T47D (cell line): Measurements from ENCODE around the gene KLC3.
"Not testable (repeated sequence)": the region's sequence is repeated elsewhere in the genome, so short reads cannot be mapped to it uniquely, and the experiment has no call there.

Experiments used
- DNase-seq, 2 experiments: peaks; one replicate each; pipeline versions ENCODE4 v3.0.0 to v3.0.0-alpha.2; 2011 to 2012; ENCODE audit warnings: low read depth in 1 of 2, low spot score in 1 of 2
- JUND ChIP-seq: IDR thresholded peaks from 2 replicates; pipeline ENCODE4 v1.6.1; 2012; ENCODE audit warnings: low read depth
- in situ Hi-C: cut with HindIII; loops from 2 replicates; pipeline ENCODE4 v1.10.0; 2016; ENCODE audit warnings: low sequenced_read_pairs, low pct_unique_long_range_greater_than_20kb

KLC3 gene

GRCh38 chr19:45305007-45305406 is 35.5 kb upstream of the KLC3 start:
- DNase-seq, result no peak
- TF ChIP-seq JUND, result no peak
- in situ Hi-C loops, result no loop called here

GRCh38 chr19:45305421-45305820 is 35.1 kb upstream of the KLC3 start:
- in situ Hi-C loops, result no loop called here
- TF ChIP-seq JUND, result no peak
- DNase-seq, result peak in 1 of 2 experiments; percentile 65

DNA sequence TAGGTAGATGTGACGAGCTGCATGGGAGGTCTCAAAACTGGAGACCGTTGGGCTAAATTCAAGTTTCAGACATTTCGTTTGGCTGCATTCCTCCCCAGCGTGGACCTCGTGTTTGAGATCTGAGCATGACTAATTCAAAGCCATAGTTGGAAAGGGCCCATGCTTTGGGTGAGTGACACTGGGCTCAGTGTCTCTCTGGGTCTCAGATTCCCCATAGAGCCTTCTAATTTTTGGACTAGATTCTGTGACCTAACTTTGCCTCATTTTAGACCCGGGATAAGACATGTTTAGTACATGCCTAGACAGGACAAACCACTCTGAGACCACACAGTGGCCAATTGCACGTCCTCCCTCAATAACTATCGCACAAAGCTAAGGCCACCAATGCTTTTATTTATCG is 34.5 kb upstream of the KLC3 start:
- DNase-seq, result no peak

DNA sequence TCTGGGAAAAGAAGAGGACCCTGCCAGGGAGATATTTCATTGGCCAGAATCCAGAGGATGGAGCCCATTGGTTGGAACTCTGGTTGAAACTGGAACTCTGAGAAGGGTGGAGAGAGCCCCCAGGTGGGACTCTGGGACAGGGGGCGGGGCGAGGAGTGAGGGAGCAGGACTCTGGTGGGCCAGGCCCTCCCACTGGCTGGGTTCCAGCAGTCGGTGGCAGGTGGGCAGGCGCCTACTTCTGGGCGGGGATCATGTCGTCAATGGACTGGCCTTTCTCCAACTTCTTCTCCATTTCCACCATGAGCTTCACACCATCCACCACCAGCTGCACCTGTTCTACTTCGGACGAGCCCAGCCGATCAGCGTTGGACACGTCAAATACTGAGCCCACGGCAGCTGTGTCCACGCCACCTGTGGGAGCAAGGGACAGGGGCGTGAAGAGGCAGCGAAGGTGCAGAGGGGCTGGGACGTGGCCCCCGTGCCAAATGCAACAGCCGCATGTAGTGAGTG is 34.0 kb upstream of the KLC3 start:
- DNase-seq, result no peak
- no peak for TF ChIP-seq JUND
- in situ Hi-C loops, result no loop called here

More for the DNA sequence above, 34.5 kb upstream of the KLC3 start:
- no peak for TF ChIP-seq JUND
- in situ Hi-C loops, result no loop called here

DNA sequence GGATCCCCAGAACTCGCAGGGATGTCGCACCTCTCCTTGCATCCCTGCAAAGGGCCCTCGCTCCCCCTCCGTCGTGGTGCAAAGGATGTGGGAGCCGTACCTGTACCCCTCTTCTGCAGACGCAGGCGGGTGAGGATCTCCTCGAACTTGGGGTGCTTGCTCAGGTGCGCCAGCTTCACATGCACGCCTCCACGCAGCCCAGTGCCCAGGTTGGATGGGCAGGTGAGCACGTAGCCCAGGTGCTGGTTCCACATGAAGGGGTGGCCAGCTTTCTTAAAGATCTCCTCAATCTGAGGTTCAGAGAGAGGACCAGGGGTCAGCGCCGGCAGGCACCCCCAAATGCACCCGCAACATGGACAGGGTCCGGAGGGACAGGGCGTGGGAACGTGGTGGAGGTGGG is 33.2 kb upstream of the KLC3 start:
- in situ Hi-C loops, result no loop called here
- no peak for TF ChIP-seq JUND
- DNase-seq, result no peak

DNA sequence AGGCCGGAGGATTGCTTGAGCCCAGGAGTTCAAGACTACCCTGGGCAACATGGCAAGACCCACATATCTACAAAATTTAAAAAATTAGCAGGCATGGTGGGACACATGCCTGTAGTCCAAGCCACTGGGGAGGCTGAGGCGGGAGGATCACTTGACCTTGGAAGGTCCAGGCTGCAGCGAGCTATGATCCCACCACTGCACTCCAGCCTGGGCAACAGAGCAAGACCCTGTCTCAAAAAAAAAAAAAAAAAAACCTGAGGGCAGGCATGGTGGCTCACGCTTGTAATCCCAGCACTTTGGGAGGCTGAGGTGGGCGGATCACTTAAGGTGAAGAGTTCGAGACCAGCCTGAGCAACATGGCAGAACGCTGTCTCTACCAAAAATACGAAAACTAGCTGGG is 31.2 kb upstream of the KLC3 start:
- in situ Hi-C loops, DNase-seq: not testable (repeated sequence)

DNA sequence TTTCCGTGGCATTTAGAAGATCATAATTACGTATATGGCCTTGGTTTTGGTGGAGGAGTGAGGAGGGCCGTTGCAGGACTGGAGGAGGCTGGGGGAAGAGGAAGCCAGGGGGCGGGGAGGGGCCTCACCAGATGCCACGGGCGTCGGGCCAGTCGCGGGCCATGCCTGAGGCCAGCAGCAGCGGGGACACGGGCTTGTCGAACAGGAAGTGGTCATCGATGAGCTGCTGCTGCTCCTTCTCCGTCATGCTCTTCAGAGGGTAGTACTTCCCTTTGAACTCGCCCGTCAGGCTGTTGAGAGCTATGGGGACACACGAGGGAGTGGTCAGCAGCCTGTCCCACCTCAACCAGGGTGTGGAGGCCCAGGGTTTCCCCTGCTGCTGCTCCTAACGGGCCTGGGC is 28.9 kb upstream of the KLC3 start:
- in situ Hi-C loops, result no loop called here
- DNase-seq, result no peak
- TF ChIP-seq JUND, result no peak

DNA sequence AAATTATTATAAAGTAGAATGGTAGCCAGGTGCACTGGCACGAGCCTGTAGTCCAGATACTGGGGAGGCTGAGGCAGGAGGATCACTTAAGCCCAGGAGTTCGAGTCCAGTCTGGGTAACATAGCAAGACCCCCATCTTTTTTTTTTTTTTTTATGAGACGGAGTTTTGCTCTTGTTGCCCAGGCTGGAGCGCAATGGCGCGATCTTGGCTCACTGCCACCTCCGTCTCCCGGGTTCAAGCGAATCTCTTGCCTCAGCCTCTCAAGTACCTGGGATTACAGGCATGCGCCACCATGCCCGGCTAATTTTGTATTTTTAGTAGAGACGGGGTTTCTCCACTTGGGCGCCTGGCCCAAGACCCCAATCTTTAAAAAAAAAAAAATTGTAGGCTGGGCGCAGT is 28.3 kb upstream of the KLC3 start:
- in situ Hi-C loops, DNase-seq: not testable (repeated sequence)

GRCh38 chr19:45314708-45315245 is 25.8 kb upstream of the KLC3 start:
- in situ Hi-C loops, result no loop called here

GRCh38 chr19:45315304-45315703 is 25.2 kb upstream of the KLC3 start:
- no peak for TF ChIP-seq JUND
- DNase-seq, result no peak
- in situ Hi-C loops, result no loop called here

More at GRCh38 chr19:45314708-45315245, 25.8 kb upstream of the KLC3 start:
- no peak for TF ChIP-seq JUND
- no peak for DNase-seq

GRCh38 chr19:45320997-45321775 is 19.4 kb upstream of the KLC3 start:
- no peak for DNase-seq
- no peak for TF ChIP-seq JUND
- in situ Hi-C loops, result no loop called here

DNA sequence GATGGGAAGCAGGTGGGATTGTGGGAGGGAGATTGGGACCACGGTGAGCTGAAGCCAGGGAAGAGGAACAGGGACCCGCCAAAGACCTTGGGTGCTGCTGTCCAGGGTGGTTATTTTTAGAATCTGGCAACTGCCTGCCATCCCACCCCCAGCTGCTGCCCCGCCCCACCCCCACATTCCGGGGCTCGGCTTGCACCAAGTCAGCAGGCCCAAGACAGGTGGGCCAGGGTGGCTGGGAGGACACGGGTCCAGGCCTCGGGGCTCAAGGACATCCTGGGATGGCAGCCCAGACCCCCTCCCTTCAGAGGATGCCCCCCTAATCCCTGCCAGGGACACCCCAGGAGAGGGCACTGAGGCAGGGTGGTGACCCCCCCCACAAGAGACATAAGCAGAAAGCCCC is 18.7 kb upstream of the KLC3 start:
- in situ Hi-C loops, result no loop called here
- TF ChIP-seq JUND, result no peak
- no peak for DNase-seq

- no peak for DNase-seq
- TF ChIP-seq JUND, result no peak
- in situ Hi-C loops, result no loop called here
These were observed 18.2 kb upstream of the KLC3 start for GRCh38 chr19:45322311-45322710.
